CD4-positive, alpha-beta T cell treated with Interleukin-17A for 4 hours (primary cell): ENCODE measurements around the gene DNAH14.
"Not testable (repeated sequence)": the region's sequence is repeated elsewhere in the genome, so short reads cannot be mapped to it uniquely, and the experiment has no call there.

Experiments used
- DNase-seq: peaks from one replicate; pipeline ENCODE4 v3.0.0-alpha.2; 2020; ENCODE audit warnings: mixed read lengths

Gene DNAH14

GRCh38 chr1:224922404-224923164, 6.9 kb upstream of the DNAH14 start:
- DNase-seq: no peak

- no peak for DNase-seq
Measured at GRCh38 chr1:224923726-224924125, 5.7 kb upstream of the DNAH14 start.

GRCh38 chr1:224927631-224928030, 1.8 kb upstream of the DNAH14 start:
- not testable (repeated sequence) for DNase-seq

GRCh38 chr1:224928906-224929305, 569 bp upstream of the DNAH14 start:
- DNase-seq: no peak

- no peak for DNase-seq
Measured at GRCh38 chr1:224931605-224932004, 2.1 kb downstream of the DNAH14 start.

- DNase-seq: no peak
Measured at GRCh38 chr1:224932607-224933249, 3.3 kb downstream of the DNAH14 start.

GRCh38 chr1:224933584-224933983, 4.1 kb downstream of the DNAH14 start:
- no peak for DNase-seq

GRCh38 chr1:224938652-224939051, 9.2 kb downstream of the DNAH14 start:
- no peak for DNase-seq

- DNase-seq: no peak
Measured at GRCh38 chr1:224939844-224940425, 10.5 kb downstream of the DNAH14 start.

- DNase-seq: not testable (repeated sequence)
Measured at GRCh38 chr1:224940735-224941134, 11.3 kb downstream of the DNAH14 start.

- DNase-seq: not testable (repeated sequence)
Measured at GRCh38 chr1:224945651-224946348, 16.3 kb downstream of the DNAH14 start.

GRCh38 chr1:224946349-224946691, 16.8 kb downstream of the DNAH14 start:
- not testable (repeated sequence) for DNase-seq

GRCh38 chr1:224957696-224958095, 28.2 kb downstream of the DNAH14 start:
- no peak for DNase-seq

- DNase-seq: no peak
Measured at GRCh38 chr1:224958490-224958889, 29.0 kb downstream of the DNAH14 start.

GRCh38 chr1:224959115-224959514, 29.6 kb downstream of the DNAH14 start:
- DNase-seq: no peak

- DNase-seq: no peak
Measured at GRCh38 chr1:224959656-224960055, 30.2 kb downstream of the DNAH14 start.

GRCh38 chr1:224980181-224980580, 50.7 kb downstream of the DNAH14 start:
- DNase-seq: no peak

GRCh38 chr1:224981922-224982354, 52.5 kb downstream of the DNAH14 start:
- not testable (repeated sequence) for DNase-seq

GRCh38 chr1:224988042-224988441, 58.6 kb downstream of the DNAH14 start:
- DNase-seq: no peak

GRCh38 chr1:224989615-224990014, 60.1 kb downstream of the DNAH14 start:
- no peak for DNase-seq

- not testable (repeated sequence) for DNase-seq
Measured at GRCh38 chr1:224991550-224991949, 62.1 kb downstream of the DNAH14 start.

GRCh38 chr1:224995602-224996001, 66.1 kb downstream of the DNAH14 start:
- no peak for DNase-seq

- DNase-seq: no peak
Measured at GRCh38 chr1:224996266-224996665, 66.8 kb downstream of the DNAH14 start.
